Activated T-helper 1 cell treated with anti-CD3 and anti-CD28 coated beads, Interleukin-12 subunit alpha, Interleukin-12 subunit beta, Interleukin-2, Interleukin-4 antibody, amounts not matched to agents 30 ng/mL and 10 ng/mL and 1 ng/mL, durations not matched to agents 14 hours and 24 hours and 36 hours (primary cell): Measurements from ENCODE around the gene GTF2F2. TPM values are rescaled to one million over a fixed set of nuclear protein-coding genes. Genes with fewer than 3 reads are reported as not detected.
A peak's percentile ranks its signal among the peaks of the same experiment; 100 is the strongest.

Experiments
- DNase-seq: peaks from one replicate; pipeline ENCODE4 v3.0.0; 2021; ENCODE audit warnings: low spot score
- H3K27ac Mint-ChIP-seq: one replicate; pipeline ENCODE4 v1.8.0; 2021; ENCODE audit warnings: mild to moderate bottlenecking, mixed read lengths
- H3K27me3 Mint-ChIP-seq: one replicate; pipeline ENCODE4 v1.8.0; 2022; ENCODE audit warnings: mild to moderate bottlenecking, moderate library complexity, mixed read lengths; ENCODE audit not compliant: insufficient read depth
- H3K36me3 Mint-ChIP-seq: one replicate; pipeline ENCODE4 v1.8.0; 2021; ENCODE audit warnings: low read depth, mixed read lengths
- H3K4me1 Mint-ChIP-seq: one replicate; pipeline ENCODE4 v1.8.0; 2021; ENCODE audit warnings: low read depth, mixed read lengths
- H3K4me3 Mint-ChIP-seq: one replicate; pipeline ENCODE4 v1.8.0; 2021; ENCODE audit warnings: mild to moderate bottlenecking, moderate library complexity, mixed read lengths
- H3K9me3 Mint-ChIP-seq: one replicate; pipeline ENCODE4 v1.8.0; 2021; ENCODE audit warnings: mixed read lengths
- intact Hi-C: fragments of 100-400 bp; cut with micrococcal nuclease; formaldehyde crosslinking; loops from one replicate; pipeline ENCODE4 v1.15.1; 2024
- total RNA-seq: library from RNA; stranded (reverse); gene quantifications from 2 replicates; pipeline ENCODE4 v1.2.3, GENCODE V29; 2022

The GTF2F2 gene
- total RNA-seq, 1 donor from 2014 or later = 30.1 TPM

- intact Hi-C loops = no loop called here
- H3K4me1 Mint-ChIP-seq = peaks cover 22% of the 10 kb centered on the region
Observed at GRCh38 chr13:45196096-45196495, 75.8 kb downstream of the GTF2F2 start.

GRCh38 chr13:45196622-45197021 is 76.3 kb downstream of the GTF2F2 start:
- Mint-ChIP-seq H3K27ac (peak overlapping the region; percentile 31), H3K4me3 (no peak overlapping the region), H3K27me3 (no peaks in the 10 kb centered on the region), H3K9me3 (no peaks in the 10 kb centered on the region), H3K36me3 (peaks cover 11% of the 10 kb centered on the region), H3K4me1 (peaks cover 22% of the 10 kb centered on the region)
- intact Hi-C loops = no loop called here
- DNase-seq = no peak

More at GRCh38 chr13:45196096-45196495, 75.8 kb downstream of the GTF2F2 start:
- peaks cover 9% of the 10 kb centered on the region for H3K36me3 Mint-ChIP-seq
- DNase-seq = no peak
- no peak overlapping the region for H3K27ac Mint-ChIP-seq
- H3K27me3 Mint-ChIP-seq = no peaks in the 10 kb centered on the region
- H3K9me3 Mint-ChIP-seq = no peaks in the 10 kb centered on the region
- H3K4me3 Mint-ChIP-seq = no peak overlapping the region

- Mint-ChIP-seq H3K27ac (no peak overlapping the region), H3K9me3 (no peaks in the 10 kb centered on the region), H3K27me3 (no peaks in the 10 kb centered on the region), H3K4me1 (peaks cover 22% of the 10 kb centered on the region), H3K4me3 (no peak overlapping the region), H3K36me3 (peaks cover 15% of the 10 kb centered on the region)
- no peak for DNase-seq
- intact Hi-C loops = no loop called here
Observed at GRCh38 chr13:45198041-45198440, 77.7 kb downstream of the GTF2F2 start.

GRCh38 chr13:45198924-45199323 is 78.6 kb downstream of the GTF2F2 start:
- Mint-ChIP-seq H3K27me3 (no peaks in the 10 kb centered on the region), H3K4me1 (peaks cover 22% of the 10 kb centered on the region), H3K4me3 (no peak overlapping the region), H3K27ac (no peak overlapping the region), H3K9me3 (no peaks in the 10 kb centered on the region), H3K36me3 (peaks cover 15% of the 10 kb centered on the region)
- intact Hi-C loops = no loop called here
- DNase-seq = no peak

- H3K9me3 Mint-ChIP-seq = no peaks in the 10 kb centered on the region
- no peak overlapping the region for H3K27ac Mint-ChIP-seq
- intact Hi-C loops = no loop called here
- H3K36me3 Mint-ChIP-seq = peaks cover 13% of the 10 kb centered on the region
- H3K4me3 Mint-ChIP-seq = no peak overlapping the region
- no peak for DNase-seq
- H3K4me1 Mint-ChIP-seq = peaks cover 20% of the 10 kb centered on the region
- no peaks in the 10 kb centered on the region for H3K27me3 Mint-ChIP-seq
Observed at GRCh38 chr13:45199711-45200110, 79.4 kb downstream of the GTF2F2 start.

GRCh38 chr13:45200701-45201232 is 80.5 kb downstream of the GTF2F2 start, which contains the start of gene KCTD4:
KCTD4 (minus strand) TSS chr13:45201045; CDS start chr13:45194567, 6,478 bp downstream.
- no peak for DNase-seq
- H3K4me1 Mint-ChIP-seq = peaks cover 17% of the 10 kb centered on the region
- intact Hi-C loops = no loop called here
- H3K9me3 Mint-ChIP-seq = no peaks in the 10 kb centered on the region
- peaks cover 13% of the 10 kb centered on the region for H3K36me3 Mint-ChIP-seq
- H3K4me3 Mint-ChIP-seq = no peak within 1 kb of the TSS
- no peak within 1 kb of the TSS for H3K27ac Mint-ChIP-seq
- no peaks in the 10 kb centered on the region for H3K27me3 Mint-ChIP-seq

- Mint-ChIP-seq H3K27ac (peak overlapping the region; percentile 25), H3K9me3 (no peaks in the 10 kb centered on the region), H3K27me3 (no peaks in the 10 kb centered on the region), H3K4me1 (peaks cover 15% of the 10 kb centered on the region), H3K36me3 (peaks cover 18% of the 10 kb centered on the region), H3K4me3 (no peak overlapping the region)
- no peak for DNase-seq
- intact Hi-C loops = no loop called here
Observed at GRCh38 chr13:45205124-45205523, 84.8 kb downstream of the GTF2F2 start.

GRCh38 chr13:45206340-45206739 is 86.0 kb downstream of the GTF2F2 start:
- DNase-seq = no peak
- H3K4me1 Mint-ChIP-seq = peaks cover 15% of the 10 kb centered on the region
- no peaks in the 10 kb centered on the region for H3K27me3 Mint-ChIP-seq
- H3K36me3 Mint-ChIP-seq = peaks cover 28% of the 10 kb centered on the region
- H3K4me3 Mint-ChIP-seq = no peak overlapping the region
- H3K27ac Mint-ChIP-seq = peak overlapping the region; percentile 23
- no peaks in the 10 kb centered on the region for H3K9me3 Mint-ChIP-seq
- intact Hi-C loops = loop anchor here (1.0 kb wide), 5 partner anchors 25 to 190 kb away; partner anchors contain the start of gene GTF2F2

GRCh38 chr13:45207319-45207718 is 87.0 kb downstream of the GTF2F2 start:
- Mint-ChIP-seq H3K36me3 (peaks cover 25% of the 10 kb centered on the region), H3K9me3 (no peaks in the 10 kb centered on the region), H3K27me3 (no peaks in the 10 kb centered on the region), H3K27ac (no peak overlapping the region), H3K4me3 (no peak overlapping the region), H3K4me1 (peaks cover 15% of the 10 kb centered on the region)
- DNase-seq = no peak
- intact Hi-C loops = no loop called here

GRCh38 chr13:45208132-45208531 is 87.8 kb downstream of the GTF2F2 start:
- Mint-ChIP-seq H3K4me1 (peaks cover 15% of the 10 kb centered on the region), H3K9me3 (no peaks in the 10 kb centered on the region), H3K27me3 (no peaks in the 10 kb centered on the region), H3K27ac (no peak overlapping the region), H3K4me3 (no peak overlapping the region), H3K36me3 (peaks cover 23% of the 10 kb centered on the region)
- intact Hi-C loops = no loop called here
- DNase-seq = no peak

GRCh38 chr13:45209229-45209628 is 88.9 kb downstream of the GTF2F2 start:
- intact Hi-C loops = no loop called here
- no peak for DNase-seq
- H3K4me1 Mint-ChIP-seq = peaks cover 15% of the 10 kb centered on the region
- no peaks in the 10 kb centered on the region for H3K27me3 Mint-ChIP-seq
- H3K4me3 Mint-ChIP-seq = no peak overlapping the region
- H3K9me3 Mint-ChIP-seq = no peaks in the 10 kb centered on the region
- H3K27ac Mint-ChIP-seq = no peak overlapping the region
- peaks cover 26% of the 10 kb centered on the region for H3K36me3 Mint-ChIP-seq

GRCh38 chr13:45215392-45216077 is 95.2 kb downstream of the GTF2F2 start:
- no peaks in the 10 kb centered on the region for H3K9me3 Mint-ChIP-seq
- no peak overlapping the region for H3K4me3 Mint-ChIP-seq
- peak overlapping the region; percentile 34 for H3K27ac Mint-ChIP-seq
- no peak for DNase-seq
- no peaks in the 10 kb centered on the region for H3K27me3 Mint-ChIP-seq
- peaks cover 16% of the 10 kb centered on the region for H3K4me1 Mint-ChIP-seq
- peaks cover 11% of the 10 kb centered on the region for H3K36me3 Mint-ChIP-seq
- intact Hi-C loops = no loop called here

GRCh38 chr13:45216193-45216592 is 95.9 kb downstream of the GTF2F2 start:
- no peak for DNase-seq
- Mint-ChIP-seq H3K4me3 (no peak overlapping the region), H3K4me1 (peaks cover 16% of the 10 kb centered on the region), H3K9me3 (no peaks in the 10 kb centered on the region), H3K27ac (no peak overlapping the region), H3K36me3 (peaks cover 6% of the 10 kb centered on the region), H3K27me3 (no peaks in the 10 kb centered on the region)
- intact Hi-C loops = no loop called here
